Spleen (tissue), 11 donors: ENCODE results near the gene BHLHE23. TPM values are rescaled to one million over a fixed set of nuclear protein-coding genes. Genes with fewer than 3 reads are reported as not detected.

ENCODE experiments used
- DNase-seq: peaks from one replicate; pipeline ENCODE4 v3.0.0-alpha.2; 2020
- H3K27ac ChIP-seq, 8 donors: fragments of 200-600 bp; sonication (generic) in 7 of 8; 1 replicate in 4 of 8; 2 replicates in 4 of 8; pipeline versions ENCODE4 v1.5.0 to v1.8.0; 2016 to 2021; ENCODE audit warnings: inconsistent platforms in 4 of 8, mild to moderate bottlenecking in 4 of 8, moderate library complexity in 1 of 8
- H3K27me3 ChIP-seq, 7 donors: fragments of 200-600 bp; sonication (generic) in 6 of 7; replicated peaks in 1 of 7; 1 replicate in 4 of 7; 2 replicates in 3 of 7; pipeline versions ENCODE4 v1.5.0 to v1.8.0; 2016 to 2021; ENCODE audit warnings: inconsistent platforms in 3 of 7, mild to moderate bottlenecking in 1 of 7
- H3K36me3 ChIP-seq, 6 donors: fragments of 200-600 bp; sonication (generic) in 5 of 6; 1 replicate in 4 of 6; 2 replicates in 2 of 6; pipeline versions ENCODE4 v1.5.0 to v1.8.0; 2016 to 2021; ENCODE audit warnings: inconsistent platforms in 2 of 6
- H3K4me1 ChIP-seq, 6 donors: fragments of 200-600 bp; sonication (generic) in 5 of 6; 1 replicate in 3 of 6; 2 replicates in 3 of 6; pipeline versions ENCODE4 v1.5.0 to v1.8.0; 2016 to 2021; ENCODE audit warnings: inconsistent platforms in 3 of 6
- H3K4me3 ChIP-seq, 8 donors: fragments of 200-600 bp; sonication (generic) in 7 of 8; 1 replicate in 4 of 8; 2 replicates in 4 of 8; pipeline versions ENCODE4 v1.5.0 to v1.8.0; 2016 to 2021; ENCODE audit warnings: inconsistent platforms in 4 of 8, mild to moderate bottlenecking in 4 of 8, moderate library complexity in 2 of 8
- H3K9me3 ChIP-seq, 8 donors: fragments of 200-600 bp; sonication (generic) in 7 of 8; 1 replicate in 4 of 8; 2 replicates in 4 of 8; pipeline versions ENCODE4 v1.5.0 to v1.8.0; 2016 to 2021; ENCODE audit warnings: inconsistent platforms in 4 of 8
- CTCF ChIP-seq, 11 experiments: fragments of 200-600 bp in 7 of 11; fragments of 450-650 bp in 4 of 11; sonication (generic) in 4 of 11; IDR thresholded peaks in 8 of 11; conservative IDR thresholded peaks in 3 of 11; 1 replicate in 7 of 11; 2 replicates in 4 of 11; pipeline versions ENCODE4 v1.4.0 to v1.8.0; 2016 to 2021; ENCODE audit warnings: antibody characterized with exemption in 11 of 11, inconsistent platforms in 4 of 11, mild to moderate bottlenecking in 1 of 11
- POLR2A ChIP-seq, 3 donors: fragments of 450-650 bp; IDR thresholded peaks; one replicate each; pipeline ENCODE4 v1.5.1; 2017; ENCODE audit warnings: antibody characterized with exemption in 3 of 3, mild to moderate bottlenecking in 1 of 3
- POLR2AphosphoS5 ChIP-seq, 3 donors: sonication (generic); formaldehyde crosslinking; IDR thresholded peaks; one replicate each; pipeline ENCODE4 v1.5.1; 2017; ENCODE audit warnings: antibody characterized with exemption in 3 of 3
- WGBS, 5 donors: extraction: QIAGEN DNeasy Blood & Tissue Kit in 3 of 5; methylation state at CpG; one replicate each; pipeline versions ENCODE4 v1.1.5 to v1.1.7; 2013 to 2018; 5-methylcytosine and 5-hydroxymethylcytosine counted together
- intact Hi-C: fragments of 100-400 bp; cut with DNase I; formaldehyde crosslinking; loops from one replicate; pipeline ENCODE4 v1.15.0; 2023; ENCODE audit warnings: low total_unique reads
- polyA plus RNA-seq, 3 donors: library from polyadenylated mRNA; stranded (reverse); fragments of 200-250 nt; gene quantifications; one replicate each; pipeline ENCODE4 v1.2.1, GENCODE V29; 2013
- total RNA-seq, 7 donors: library from RNA; depleted of rRNA in 3 of 7; stranded (reverse); fragments of >200 nt in 3 of 7; fragmentation: NEBNext Ultra II Directional in 4 of 7; extraction: Animal tissue kit (Norgen Biotek cat#: 25700) in 4 of 7; gene quantifications; one replicate each; pipeline versions ENCODE4 v1.1.0 to v1.2.1, GENCODE V29; 2016 to 2021
- donor health status: healthy with polysubstance abuse.
- donor health status: DM: no; HTN: no; CAD: no; lungs with moderate emphysema.
- donor health status: DM: no; HTN: no; CAD: no.
- donor health status: Bipolar disorder and iron deficiency.
- donor health status: healthy.
- donor health status: DM: no; HTN: no; CAD: no.
- donor health status: DM: yes; HTN: yes; CAD: no.

BHLHE23 gene
- total and polyA plus RNA-seq, 10 donors: not detected

GRCh38 chr20:63008541-63009044, 1.8 kb upstream of the BHLHE23 start:
- DNase-seq: no peak
- peaks cover 0 to 14% (median 12%) of the 10 kb centered on the region in 8 donors for H3K9me3 ChIP-seq
- no peaks in the 10 kb centered on the region for H3K36me3 ChIP-seq
- WGBS, 5 donors: 8 to 21% (median 13%) methylated on average over 17 to 21 of the region's 21 CpGs
- peak overlapping the region in 1 of 8 donors; percentile 60 for H3K4me3 ChIP-seq
- H3K27me3 ChIP-seq: peaks cover 29 to 100% (median 93%) of the 10 kb centered on the region in 7 donors
- intact Hi-C loops: loop anchor here (2.0 to 10.0 kb wide), 2 partner anchors 36 to 114 kb away; no protein-coding TSS in a partner anchor
- H3K4me1 ChIP-seq: peaks cover 18 to 61% (median 54%) of the 10 kb centered on the region in 6 donors
- TF ChIP-seq POLR2A (IDR thresholded peaks at IDR 0.05) (no peak), POLR2AphosphoS5 (IDR thresholded peaks at IDR 0.05) (no peak), CTCF (IDR thresholded peaks at IDR 0.05 in 8 of 11, conservative IDR thresholded peaks at IDR 0.05 in 3 of 11) (no peak)
- no peak overlapping the region for H3K27ac ChIP-seq

GRCh38 chr20:63007646-63008488, 1.1 kb upstream of the BHLHE23 start:
- Histone ChIP-seq H3K27ac (no peak overlapping the region), H3K27me3 (peaks cover 26 to 100% (median 96%) of the 10 kb centered on the region in 7 donors), H3K36me3 (no peaks in the 10 kb centered on the region), H3K9me3 (peaks cover 0 to 6% (median 5%) of the 10 kb centered on the region in 8 donors), H3K4me3 (peak overlapping the region in 3 of 8 donors; percentile 8 to 59 (median 30)), H3K4me1 (peaks cover 18 to 61% (median 54%) of the 10 kb centered on the region in 6 donors)
- no peak for DNase-seq
- intact Hi-C loops: loop anchor here (2.0 to 10.0 kb wide), 2 partner anchors 35 to 113 kb away; no protein-coding TSS in a partner anchor
- TF ChIP-seq POLR2A (IDR thresholded peaks at IDR 0.05) (no peak), POLR2AphosphoS5 (IDR thresholded peaks at IDR 0.05) (no peak), CTCF (IDR thresholded peaks at IDR 0.05 in 8 of 11, conservative IDR thresholded peaks at IDR 0.05 in 3 of 11) (no peak)
- WGBS, 5 donors: 19 to 29% (median 24%) methylated on average over 26 to 46 of the region's 46 CpGs

GRCh38 chr20:63007360-63007645, 539 bp upstream of the BHLHE23 start:
- intact Hi-C loops: loop anchor here (10.0 kb wide), 1 partner anchor 113 kb away; no protein-coding TSS in a partner anchor
- H3K9me3 ChIP-seq: peaks cover 0 to under 1% (median 0%) of the 10 kb centered on the region in 8 donors
- 1 to 13% (median 4%) methylated on average over 12 to 24 of the region's 24 CpGs for WGBS, 5 donors
- peaks cover 18 to 61% (median 54%) of the 10 kb centered on the region in 6 donors for H3K4me1 ChIP-seq
- TF ChIP-seq POLR2A (IDR thresholded peaks at IDR 0.05): no peak
- no peaks in the 10 kb centered on the region for H3K36me3 ChIP-seq
- no peak overlapping the region for H3K27ac ChIP-seq
- no peak for DNase-seq
- peak overlapping the region in 5 of 8 donors; percentile 2 to 59 (median 28) for H3K4me3 ChIP-seq
- peaks cover 26 to 100% (median 94%) of the 10 kb centered on the region in 7 donors for H3K27me3 ChIP-seq

GRCh38 chr20:63005862-63006539, 763 bp downstream of the BHLHE23 start:
- intact Hi-C loops: loop anchor here (10.0 kb wide), 1 partner anchor 111 kb away; no protein-coding TSS in a partner anchor

More at GRCh38 chr20:63005862-63006539, 763 bp downstream of the BHLHE23 start:
- Histone ChIP-seq H3K4me3 (peak overlapping the region in 4 of 8 donors; percentile 5 to 59 (median 24)), H3K4me1 (peaks cover 18 to 61% (median 54%) of the 10 kb centered on the region in 6 donors), H3K9me3 (no peaks in the 10 kb centered on the region), H3K27me3 (peaks cover 26 to 100% (median 98%) of the 10 kb centered on the region in 7 donors), H3K27ac (no peak overlapping the region), H3K36me3 (no peaks in the 10 kb centered on the region)
- DNase-seq: no peak
- WGBS, 5 donors: 3 to 15% (median 4%) methylated on average over 40 to 90 of the region's 90 CpGs
- no peak for TF ChIP-seq POLR2A (IDR thresholded peaks at IDR 0.05)
- TF ChIP-seq POLR2AphosphoS5 (IDR thresholded peaks at IDR 0.05): no peak
- TF ChIP-seq CTCF (IDR thresholded peaks at IDR 0.05 in 8 of 11, conservative IDR thresholded peaks at IDR 0.05 in 3 of 11): no peak
